GM21717 (cell line): Measurements from ENCODE around the gene FOXRED2.
A peak's percentile ranks its signal among the peaks of the same experiment; 100 is the strongest.
"Not testable (repeated sequence)": the region's sequence is repeated elsewhere in the genome, so short reads cannot be mapped to it uniquely, and the experiment has no call there.

ENCODE experiments used
- ATAC-seq: cut with Tn5 transposase; IDR thresholded peaks from one replicate; pipeline ENCODE4 v1.9.1; 2021; ENCODE audit warnings: mild to moderate bottlenecking, moderate library complexity; ENCODE audit not compliant: unreplicated experiment

The FOXRED2 gene

GRCh38 chr22:36506637-36507517 lies at the start of gene FOXRED2:
FOXRED2 (minus strand) TSS chr22:36507040; CDS start chr22:36506422, 618 bp downstream.
- peak; percentile 62 for ATAC-seq

DNA sequence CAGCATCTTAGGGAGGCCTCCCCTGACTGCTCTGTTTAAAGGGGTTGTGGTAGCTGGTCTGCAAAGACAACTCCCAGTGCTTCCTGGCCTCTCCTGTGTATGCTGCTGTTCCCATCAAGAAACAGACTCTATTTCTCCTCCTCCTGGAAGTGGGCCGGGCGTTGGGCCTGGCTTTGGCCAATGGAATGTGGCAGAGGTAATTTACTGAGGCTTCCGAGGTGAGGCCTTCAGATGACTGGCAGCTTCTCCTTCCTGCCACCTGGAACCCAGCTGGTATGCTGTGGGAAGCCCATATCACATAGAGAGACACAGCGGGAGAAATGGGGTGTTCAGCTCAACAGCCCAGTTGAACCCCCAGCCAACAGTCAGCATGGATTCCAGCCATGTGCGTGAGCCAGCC lies 47.3 kb upstream of the FOXRED2 start:
- ATAC-seq: no peak

- ATAC-seq: no peak
Observed at GRCh38 chr22:36552289-36552688, 45.4 kb upstream of the FOXRED2 start.

DNA sequence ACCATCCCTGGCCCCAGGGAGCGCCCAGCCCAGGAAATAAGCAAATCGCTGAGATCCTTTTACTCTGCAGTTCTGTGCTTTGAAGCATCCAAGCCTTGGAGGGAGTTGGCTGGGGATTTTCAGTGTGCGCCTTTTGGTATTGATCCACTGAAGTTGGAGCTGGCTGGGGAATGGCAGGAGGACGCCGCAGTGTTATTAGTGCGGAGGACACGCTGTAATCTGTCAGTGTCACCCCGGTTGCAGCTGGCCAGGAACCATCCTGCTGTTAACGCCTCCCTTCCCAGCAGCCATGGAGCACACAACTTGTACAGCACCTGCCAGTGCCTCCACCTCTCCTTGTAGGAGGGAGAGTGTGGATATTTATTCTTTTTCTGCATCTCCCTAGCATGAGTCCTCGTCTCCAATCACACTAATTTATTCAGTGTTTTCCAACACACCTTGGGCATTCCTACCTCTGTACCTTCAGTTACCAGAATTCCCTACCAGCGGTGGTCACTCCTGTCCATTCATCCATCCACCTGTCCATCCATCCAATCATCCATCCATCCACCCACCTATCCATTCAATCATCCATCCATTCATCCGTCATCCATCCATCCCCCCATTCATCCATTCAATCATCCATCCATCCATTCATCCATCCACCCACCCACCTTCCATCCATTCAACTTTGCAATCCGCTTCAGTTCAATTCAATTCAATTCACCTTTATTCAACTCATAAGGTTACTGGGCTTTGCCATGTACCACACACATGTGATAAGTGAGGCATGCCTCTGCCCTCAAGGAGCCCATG lies 44.1 kb upstream of the FOXRED2 start:
- no peak for ATAC-seq

DNA sequence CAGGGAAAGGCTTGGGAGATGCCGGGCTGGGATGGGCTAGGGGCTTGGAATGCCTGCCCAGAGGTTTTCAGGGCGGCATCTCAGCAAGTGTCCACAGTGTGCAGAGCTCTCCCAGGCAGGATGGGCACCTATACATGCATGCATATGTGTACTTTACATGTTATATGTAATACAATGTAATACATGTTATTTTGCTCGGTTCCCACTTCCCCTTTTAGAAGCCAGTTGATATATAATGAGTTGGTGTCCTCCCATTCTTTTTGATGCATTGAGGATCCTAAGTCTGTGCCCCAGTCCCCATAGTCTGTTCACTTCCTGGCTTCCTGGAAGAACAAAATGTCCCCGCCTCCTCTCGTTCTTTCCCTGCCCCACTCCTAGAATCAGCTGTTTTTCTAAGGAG lies 42.2 kb upstream of the FOXRED2 start:
- no peak for ATAC-seq

- no peak for ATAC-seq
Observed at GRCh38 chr22:36548606-36549005, 41.8 kb upstream of the FOXRED2 start.

GRCh38 chr22:36546932-36547331 lies 40.1 kb upstream of the FOXRED2 start:
- no peak for ATAC-seq

- no peak for ATAC-seq
Observed at GRCh38 chr22:36546092-36546804, 39.4 kb upstream of the FOXRED2 start.

DNA sequence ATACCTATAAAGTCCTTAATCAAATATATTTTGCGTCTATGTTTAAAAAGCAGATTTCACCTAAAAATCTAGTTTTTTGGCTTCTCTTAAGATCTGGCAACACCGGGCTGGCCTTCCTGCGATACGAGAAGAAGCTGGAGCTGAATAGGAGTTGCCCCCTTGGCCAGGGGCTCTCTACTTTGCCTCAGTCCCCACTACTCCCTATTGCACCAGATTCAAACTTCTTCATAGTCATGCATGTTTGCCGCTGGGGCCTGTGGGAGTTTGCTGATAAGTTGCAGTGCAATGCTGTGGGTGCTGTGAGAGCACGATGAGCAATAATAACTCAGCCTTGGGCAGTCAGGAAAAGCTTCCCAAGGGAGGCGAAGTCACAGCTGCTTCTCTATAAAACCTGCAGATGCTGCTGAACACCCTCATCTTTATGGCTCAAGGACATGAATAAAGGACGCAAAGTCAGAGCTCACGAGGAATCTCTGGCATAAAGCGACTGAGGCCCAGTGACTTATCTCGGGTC lies 37.3 kb upstream of the FOXRED2 start:
- no peak for ATAC-seq

DNA sequence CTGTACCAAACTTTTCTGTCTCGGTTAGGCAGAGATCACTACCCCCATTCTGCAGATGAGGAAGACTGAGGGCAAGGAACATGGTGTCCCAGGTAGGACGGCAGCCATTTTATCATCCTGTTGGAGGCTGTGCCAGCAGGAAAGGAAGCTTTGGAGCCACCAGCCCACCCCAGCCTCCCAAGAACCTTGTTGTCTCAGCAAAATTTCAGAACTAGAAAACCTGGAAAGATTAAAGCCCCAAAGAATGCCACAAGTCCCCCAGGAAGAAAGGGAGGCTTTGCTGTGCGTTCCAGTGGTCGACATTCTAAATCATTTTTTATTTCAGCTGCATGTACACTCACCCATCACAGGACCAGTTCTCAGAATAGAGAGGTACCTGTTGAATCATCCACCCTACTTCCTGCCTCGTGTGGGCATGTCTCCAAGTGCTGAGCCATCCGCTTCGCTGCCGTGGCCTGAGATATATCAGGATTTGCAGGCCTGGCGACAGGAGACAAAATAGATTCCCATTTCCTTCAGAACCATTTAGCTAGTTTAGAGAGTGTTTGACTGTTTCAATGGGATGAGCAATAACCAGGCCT lies 35.1 kb upstream of the FOXRED2 start:
- ATAC-seq: no peak

DNA sequence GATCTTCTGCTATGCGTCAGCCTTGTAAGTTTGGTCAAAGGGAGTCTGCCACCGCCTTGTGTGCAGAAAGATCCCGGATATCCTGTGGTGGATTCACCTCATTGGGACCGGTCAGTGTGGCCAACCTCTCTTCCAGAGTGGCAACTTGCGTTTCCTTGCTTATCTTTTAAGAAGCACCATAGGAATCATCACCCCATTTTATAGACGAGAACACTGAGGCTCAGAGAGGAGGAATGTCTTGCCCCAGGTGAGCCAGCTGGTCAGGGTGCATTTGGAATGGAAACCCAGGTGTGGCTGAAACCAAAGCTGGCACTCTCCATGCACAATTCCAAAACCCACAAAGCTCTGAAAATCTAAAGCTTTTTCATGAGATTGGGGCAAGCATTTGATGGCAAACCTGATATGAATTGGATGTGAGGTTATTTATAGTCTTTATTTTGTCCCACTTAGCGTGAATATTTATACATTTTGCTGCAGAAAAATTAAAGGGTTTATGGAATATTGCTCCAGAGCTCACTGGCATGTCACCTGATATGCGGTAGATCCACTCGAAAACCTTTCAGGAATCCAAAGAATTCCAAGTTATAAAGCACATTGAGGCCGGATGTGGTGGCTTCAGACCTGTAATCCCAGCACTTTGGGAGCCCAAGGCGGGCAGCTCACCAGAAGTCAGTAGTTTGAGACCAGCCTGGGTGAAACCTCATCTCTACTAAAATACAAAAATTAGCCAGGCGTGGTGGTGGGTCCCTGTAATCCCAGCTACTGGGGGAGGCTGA lies 34.2 kb upstream of the FOXRED2 start:
- no peak for ATAC-seq

DNA sequence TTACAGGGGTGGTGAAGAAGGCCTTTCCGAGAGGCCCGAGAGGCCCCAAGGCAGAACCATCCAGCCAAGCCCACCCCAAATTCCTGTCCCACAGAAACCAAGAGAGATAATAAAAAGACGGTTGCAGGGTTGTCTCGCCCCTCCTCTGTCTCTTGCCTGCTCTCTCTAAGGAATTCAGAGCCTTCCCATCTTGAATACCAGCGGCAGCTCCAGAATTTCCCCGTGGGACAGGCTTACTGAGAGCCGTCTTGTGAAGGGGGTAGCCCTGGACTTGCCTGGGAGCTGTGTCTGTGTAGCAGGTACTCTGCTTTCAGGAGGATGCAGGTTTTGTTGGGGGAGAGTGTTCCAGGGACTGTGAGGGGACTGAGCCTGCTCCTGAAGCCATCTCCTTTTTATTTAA lies 31.7 kb upstream of the FOXRED2 start:
- ATAC-seq: no peak

GRCh38 chr22:36536717-36537116 lies 29.9 kb upstream of the FOXRED2 start:
- ATAC-seq: no peak

DNA sequence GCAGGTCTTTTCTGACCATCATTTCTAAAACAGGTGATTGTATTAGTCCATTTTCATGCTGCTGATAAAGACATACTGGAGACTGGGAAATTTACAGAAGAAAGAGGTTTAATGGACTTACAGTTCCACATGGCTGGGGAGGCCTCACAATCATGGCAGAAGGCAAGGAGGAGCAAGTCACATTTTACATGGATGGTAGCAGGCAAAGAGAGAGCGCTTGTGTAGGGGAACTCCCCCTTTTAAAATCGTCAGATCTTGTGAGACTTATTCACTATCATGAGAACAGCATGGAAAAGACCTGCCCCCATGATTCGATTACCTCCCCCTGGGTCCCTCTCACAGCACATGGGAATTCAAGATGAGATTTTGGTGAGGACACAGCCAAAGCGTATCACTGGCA lies 26.5 kb upstream of the FOXRED2 start:
- not testable (repeated sequence) for ATAC-seq

DNA sequence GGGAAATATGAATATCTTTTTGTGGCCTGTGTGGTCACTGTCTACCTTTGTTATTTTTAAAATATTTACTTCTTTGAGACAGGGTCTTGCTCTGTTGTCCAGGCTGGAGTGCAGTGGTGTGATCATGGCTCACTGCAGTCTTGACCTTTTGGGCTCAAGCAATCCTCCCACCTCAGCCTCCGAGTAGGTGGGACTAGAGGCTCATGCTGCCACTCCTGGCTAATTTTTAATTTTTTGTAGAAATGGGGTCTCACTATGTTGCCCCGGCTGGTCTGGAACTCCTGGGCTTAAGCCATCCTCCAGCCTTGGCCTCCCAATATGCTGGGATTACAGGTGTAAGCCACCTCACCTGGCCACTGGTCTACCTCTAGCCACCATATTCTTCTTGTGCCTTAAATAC lies 25.6 kb upstream of the FOXRED2 start:
- ATAC-seq: no peak

GRCh38 chr22:36528795-36529751 lies 22.2 kb upstream of the FOXRED2 start, which contains the start of gene EIF3D:
EIF3D (minus strand) TSS chr22:36529166; CDS start chr22:36526121, 3,045 bp downstream.
- ATAC-seq: peak; percentile 87

GRCh38 chr22:36528341-36528740 lies 21.5 kb upstream of the FOXRED2 start:
- no peak for ATAC-seq

DNA sequence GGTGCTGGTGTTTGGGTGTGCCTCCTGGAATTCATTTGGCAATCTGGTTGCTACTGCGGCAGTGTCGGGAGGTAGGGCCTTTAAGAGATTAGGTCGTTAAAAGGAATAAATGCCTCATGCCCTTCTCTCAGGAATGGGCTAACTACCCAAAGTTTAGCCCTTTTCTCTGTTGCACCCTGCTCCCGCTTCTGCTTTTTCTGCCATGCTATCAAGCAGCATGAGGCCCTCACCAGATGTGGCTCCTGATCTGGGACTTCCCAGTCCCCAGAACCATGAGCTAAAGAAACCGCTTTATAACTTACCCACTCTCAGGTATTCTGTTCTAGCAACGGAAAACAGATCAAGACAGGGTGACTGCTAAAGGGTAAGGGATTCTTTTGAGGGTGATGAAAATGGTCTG lies 15.8 kb upstream of the FOXRED2 start:
- ATAC-seq: no peak

DNA sequence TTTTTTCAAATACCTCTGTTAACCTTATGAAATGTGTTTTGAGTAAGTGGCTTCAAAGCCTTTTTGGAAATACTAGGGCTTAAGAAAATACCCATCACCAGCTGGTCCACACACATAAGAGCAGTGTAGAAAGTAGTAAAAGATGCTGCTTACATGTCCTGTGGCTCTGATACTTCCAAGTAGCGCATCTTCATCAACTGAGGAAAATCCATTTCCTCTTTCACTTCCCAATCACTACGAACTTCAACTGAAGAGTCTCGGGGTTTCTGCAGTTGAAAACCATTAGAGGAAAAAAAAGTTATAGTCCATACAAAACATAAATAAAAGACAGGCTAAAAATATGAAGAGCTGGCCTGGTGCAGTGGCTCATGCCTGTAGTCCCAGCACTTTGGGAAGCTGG lies 13.6 kb upstream of the FOXRED2 start:
- ATAC-seq: no peak
